HEK293 (cell line): ENCODE data around the gene HSFX3.
"Not testable (repeated sequence)": the region's sequence is repeated elsewhere in the genome, so short reads cannot be mapped to it uniquely, and the experiment has no call there.

Experiments
- CTCF ChIA-PET: fragments of 350-600 bp; formaldehyde crosslinking; extraction: SDS; loops from one replicate; lab custom pipeline; 2021; ENCODE audit warnings: antibody characterized with exemption; lab: Yijun Ruan, JAX
- POLR2A ChIA-PET: fragments of 300-600 bp; formaldehyde crosslinking; extraction: SDS; loops from one replicate; lab custom pipeline; 2020; ENCODE audit warnings: antibody characterized with exemption, inconsistent platforms; lab: Yijun Ruan, JAX
- H3K27ac ChIP-seq: fragments of 200-500 bp; sonication (Bioruptor generic); 2 replicates; pipeline ENCODE4 v1.5.1; 2014; ENCODE audit warnings: low read depth, low read length, control low read depth, inconsistent platforms; ENCODE audit errors: extremely low read depth
- H3K36me3 ChIP-seq, 2 experiments: fragments of 200-500 bp in 1 of 2; sonication (Bioruptor generic) in 1 of 2; 1 replicate in 1 of 2; 2 replicates in 1 of 2; pipeline ENCODE4 v1.5.1; 2014 to 2017; ENCODE audit warnings: inconsistent platforms in 2 of 2, low read length in 2 of 2; ENCODE audit not compliant: control insufficient read depth in 2 of 2, insufficient read depth in 1 of 2
- H3K4me1 ChIP-seq: fragments of 200-500 bp; sonication (Bioruptor generic); 2 replicates; pipeline ENCODE4 v1.5.1; 2014; ENCODE audit warnings: mild to moderate bottlenecking, low read length, inconsistent platforms; ENCODE audit not compliant: control insufficient read depth, insufficient read depth
- H3K4me3 ChIP-seq: 2 replicates; pipeline ENCODE4 v1.5.1; 2011; ENCODE audit warnings: low read depth, mild to moderate bottlenecking, control low read depth, low read length, moderate library complexity
- H3K9me3 ChIP-seq: fragments of 200-500 bp; sonication (Bioruptor generic); 2 replicates; pipeline ENCODE4 v1.5.1; 2014; ENCODE audit warnings: low read depth, low read length, inconsistent platforms; ENCODE audit not compliant: control insufficient read depth, insufficient read depth
- GLIS1 ChIP-seq: fragments of 450-650 bp; formaldehyde crosslinking; IDR thresholded peaks from 2 replicates; pipeline ENCODE4 v1.5.1; 2016; ENCODE audit warnings: missing biosample characterization, missing genetic modification characterization
- KLF1 ChIP-seq: fragments of 450-650 bp; formaldehyde crosslinking; IDR thresholded peaks from 2 replicates; pipeline ENCODE4 v1.5.1; 2016; ENCODE audit warnings: missing biosample characterization, missing genetic modification characterization
- SCRT2 ChIP-seq: fragments of 450-650 bp; formaldehyde crosslinking; IDR thresholded peaks from 2 replicates; pipeline ENCODE4 v1.5.1; 2016; ENCODE audit warnings: missing biosample characterization, missing genetic modification characterization
- ZNF140 ChIP-seq: fragments of 450-650 bp; formaldehyde crosslinking; IDR thresholded peaks from 2 replicates; pipeline ENCODE4 v1.5.1; 2016; ENCODE audit warnings: missing biosample characterization, missing genetic modification characterization
- ZNF311 ChIP-seq: fragments of 450-650 bp; formaldehyde crosslinking; IDR thresholded peaks from 2 replicates; pipeline ENCODE4 v1.5.1; 2017; ENCODE audit warnings: missing biosample characterization, missing genetic modification characterization, borderline replicate concordance
- TF ChIP-seq, protein P1 (sequence below): fragments of 450-650 bp; formaldehyde crosslinking; conservative IDR thresholded peaks from 2 replicates; pipeline ENCODE4 v1.5.1; 2016; ENCODE audit warnings: low read depth, missing biosample characterization, missing genetic modification characterization
- TF ChIP-seq, protein P2 (sequence below): fragments of 450-650 bp; formaldehyde crosslinking; IDR thresholded peaks from 2 replicates; pipeline ENCODE4 v1.5.1; 2016; ENCODE audit warnings: missing biosample characterization, missing genetic modification characterization, low read depth

HSFX3 gene

DNA sequence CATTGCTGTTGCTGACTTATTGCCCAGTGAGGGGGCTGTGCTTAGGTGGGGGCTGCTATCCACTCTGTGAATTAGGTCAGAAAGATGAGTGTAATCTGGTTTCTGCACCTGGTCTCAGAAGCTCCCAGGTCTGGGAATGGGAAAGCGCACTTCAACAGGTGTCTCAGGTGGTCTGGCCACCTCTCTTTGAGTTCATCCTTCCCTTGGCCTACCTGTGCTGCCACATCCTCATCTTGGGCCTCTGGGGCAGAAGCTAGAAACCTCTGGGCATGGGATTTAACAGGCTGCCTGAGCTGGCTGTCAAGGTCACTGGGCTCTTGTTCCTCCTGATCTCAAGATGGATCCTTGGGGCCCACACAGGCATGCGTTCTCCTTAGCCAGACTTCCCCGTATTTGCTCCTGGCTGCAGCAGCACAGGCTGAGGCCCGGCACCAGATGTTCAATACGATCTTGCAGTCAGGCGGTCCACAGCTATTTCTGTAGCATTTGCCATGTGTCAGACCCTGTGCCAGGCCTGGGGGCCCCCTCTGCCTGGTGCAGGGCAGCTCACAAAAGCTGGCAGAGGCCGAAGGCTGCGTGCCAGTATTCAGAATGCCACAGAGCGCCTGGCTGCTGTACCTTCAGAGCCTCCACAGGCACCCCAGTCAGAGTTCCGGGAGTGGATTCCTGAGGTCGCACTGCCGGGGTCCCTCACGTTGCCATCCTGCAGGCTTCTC, 23.2 kb downstream of the HSFX3 start:
- H3K27ac ChIP-seq, H3K4me1 ChIP-seq, H3K4me3 ChIP-seq, H3K9me3 ChIP-seq, POLR2A ChIA-PET: not testable (repeated sequence)
- TF ChIP-seq SCRT2 (tag by site-specific recombination) = peak; percentile 63
- TF ChIP-seq KLF1 (tag by site-specific recombination) = 0 out of 2 replicates have a peak, but pooled peaks have one; percentile 13
- H3K36me3 ChIP-seq = peaks cover 0 to 13% of the 10 kb centered on the region in 2 experiments; a peak in 2 of 3 replicates
- CTCF ChIA-PET = interaction anchor here (0.6 to 1.1 kb wide), 2 partner anchors 11 to 116 kb away, joined by 3 to 6 read pairs; no protein-coding TSS in a partner anchor

DNA sequence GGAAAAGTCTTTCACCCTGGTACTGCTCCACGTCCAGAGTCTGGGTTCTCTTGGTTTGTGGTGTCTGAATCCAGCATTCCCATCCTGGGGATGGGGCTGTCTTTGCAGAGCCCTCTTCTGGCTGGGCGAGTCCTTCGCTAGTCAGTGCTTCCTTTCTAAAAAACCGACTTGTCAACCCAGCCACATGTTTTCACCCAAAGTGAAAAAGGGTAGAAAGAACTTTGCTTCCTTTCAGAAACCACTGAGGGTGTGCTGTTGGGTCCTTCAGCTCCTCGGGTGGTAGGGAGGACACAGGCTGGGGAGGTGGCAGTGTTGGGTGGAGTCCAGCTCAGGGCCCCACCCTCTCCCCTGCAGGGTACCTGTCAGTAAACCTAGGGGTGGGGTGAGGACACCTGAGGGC, 23.8 kb downstream of the HSFX3 start:
- not testable (repeated sequence) for H3K27ac ChIP-seq, H3K36me3 ChIP-seq, H3K9me3 ChIP-seq, H3K4me3 ChIP-seq, H3K4me1 ChIP-seq
- POLR2A ChIA-PET = interaction anchor here (0.8 kb wide), 1 partner anchor 13 kb away, joined by 3 read pairs; no protein-coding TSS in a partner anchor
- CTCF ChIA-PET = interaction anchor here (0.6 to 1.1 kb wide), 2 partner anchors 10 to 117 kb away, joined by 3 to 6 read pairs; no protein-coding TSS in a partner anchor

DNA sequence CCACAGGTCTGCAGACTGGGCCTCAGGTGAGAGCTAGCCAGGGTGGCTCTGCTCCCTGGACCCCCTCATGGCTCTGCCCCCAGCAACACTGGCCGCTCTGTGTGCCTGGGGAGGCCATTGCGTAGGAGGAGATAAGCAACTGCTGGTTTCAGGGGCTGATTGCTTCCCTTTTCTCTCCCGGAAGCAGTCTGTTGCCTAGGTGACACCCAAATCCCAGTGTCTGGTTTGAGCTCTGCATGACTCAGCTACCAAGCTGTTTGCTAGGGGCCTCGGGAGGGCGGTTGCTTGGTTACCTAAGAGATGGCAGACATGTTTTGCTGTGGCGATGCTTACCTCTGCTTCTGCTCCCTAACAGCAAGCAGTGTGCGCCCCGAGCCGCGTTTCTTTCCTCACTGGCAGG, 24.3 kb downstream of the HSFX3 start:
- H3K4me3 ChIP-seq, H3K27ac ChIP-seq, H3K4me1 ChIP-seq, H3K36me3 ChIP-seq, CTCF ChIA-PET, H3K9me3 ChIP-seq: not testable (repeated sequence)
- TF ChIP-seq GLIS1 (tag by site-specific recombination) = peak; percentile 52
- TF ChIP-seq, protein P1, sequence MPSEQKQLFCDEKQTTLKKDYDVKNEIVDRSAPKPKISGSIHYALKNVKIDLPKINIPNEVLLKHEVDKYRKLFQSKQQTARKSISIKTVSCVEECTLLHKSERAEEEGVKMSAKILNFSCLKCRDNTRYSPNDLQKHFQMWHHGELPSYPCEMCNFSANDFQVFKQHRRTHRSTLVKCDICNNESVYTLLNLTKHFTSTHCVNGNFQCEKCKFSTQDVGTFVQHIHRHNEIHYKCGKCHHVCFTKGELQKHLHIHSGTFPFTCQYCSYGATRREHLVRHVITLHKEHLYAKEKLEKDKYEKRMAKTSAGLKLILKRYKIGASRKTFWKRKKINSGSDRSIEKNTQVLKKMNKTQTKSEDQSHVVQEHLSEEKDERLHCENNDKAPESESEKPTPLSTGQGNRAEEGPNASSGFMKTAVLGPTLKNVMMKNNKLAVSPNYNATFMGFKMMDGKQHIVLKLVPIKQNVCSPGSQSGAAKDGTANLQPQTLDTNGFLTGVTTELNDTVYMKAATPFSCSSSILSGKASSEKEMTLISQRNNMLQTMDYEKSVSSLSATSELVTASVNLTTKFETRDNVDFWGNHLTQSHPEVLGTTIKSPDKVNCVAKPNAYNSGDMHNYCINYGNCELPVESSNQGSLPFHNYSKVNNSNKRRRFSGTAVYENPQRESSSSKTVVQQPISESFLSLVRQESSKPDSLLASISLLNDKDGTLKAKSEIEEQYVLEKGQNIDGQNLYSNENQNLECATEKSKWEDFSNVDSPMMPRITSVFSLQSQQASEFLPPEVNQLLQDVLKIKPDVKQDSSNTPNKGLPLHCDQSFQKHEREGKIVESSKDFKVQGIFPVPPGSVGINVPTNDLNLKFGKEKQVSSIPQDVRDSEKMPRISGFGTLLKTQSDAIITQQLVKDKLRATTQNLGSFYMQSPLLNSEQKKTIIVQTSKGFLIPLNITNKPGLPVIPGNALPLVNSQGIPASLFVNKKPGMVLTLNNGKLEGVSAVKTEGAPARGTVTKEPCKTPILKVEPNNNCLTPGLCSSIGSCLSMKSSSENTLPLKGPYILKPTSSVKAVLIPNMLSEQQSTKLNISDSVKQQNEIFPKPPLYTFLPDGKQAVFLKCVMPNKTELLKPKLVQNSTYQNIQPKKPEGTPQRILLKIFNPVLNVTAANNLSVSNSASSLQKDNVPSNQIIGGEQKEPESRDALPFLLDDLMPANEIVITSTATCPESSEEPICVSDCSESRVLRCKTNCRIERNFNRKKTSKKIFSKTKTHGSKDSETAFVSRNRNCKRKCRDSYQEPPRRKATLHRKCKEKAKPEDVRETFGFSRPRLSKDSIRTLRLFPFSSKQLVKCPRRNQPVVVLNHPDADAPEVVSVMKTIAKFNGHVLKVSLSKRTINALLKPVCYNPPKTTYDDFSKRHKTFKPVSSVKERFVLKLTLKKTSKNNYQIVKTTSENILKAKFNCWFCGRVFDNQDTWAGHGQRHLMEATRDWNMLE (tag by site-specific recombination) = peak; percentile 43
- POLR2A ChIA-PET = interaction anchor here (0.8 kb wide), 1 partner anchor 14 kb away, joined by 3 read pairs; no protein-coding TSS in a partner anchor

DNA sequence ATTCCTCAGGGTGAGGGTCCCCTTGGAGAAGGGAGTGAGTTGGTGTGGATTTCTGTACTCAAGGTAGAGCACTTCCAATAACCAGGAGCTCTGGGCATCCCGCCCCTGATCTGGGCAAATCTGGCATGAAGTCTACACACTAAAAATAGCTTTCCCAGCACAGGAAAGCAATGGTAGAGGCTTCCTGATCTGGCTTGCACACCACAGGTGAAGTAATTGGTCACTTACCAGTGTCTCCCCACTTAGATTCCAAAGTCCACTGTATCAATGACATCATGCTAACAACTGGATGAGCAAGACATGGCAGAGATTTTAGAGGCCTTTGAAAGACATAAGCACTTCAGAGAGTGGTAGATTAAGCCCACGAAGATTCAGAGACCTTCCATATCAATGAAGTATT, 26.8 kb downstream of the HSFX3 start:
- Histone ChIP-seq H3K27ac (no peak overlapping the region), H3K4me3 (no peak overlapping the region), H3K4me1 (no peaks in the 10 kb centered on the region), H3K9me3 (no peaks in the 10 kb centered on the region), H3K36me3 (no peaks in the 10 kb centered on the region)
- TF ChIP-seq, protein P2, sequence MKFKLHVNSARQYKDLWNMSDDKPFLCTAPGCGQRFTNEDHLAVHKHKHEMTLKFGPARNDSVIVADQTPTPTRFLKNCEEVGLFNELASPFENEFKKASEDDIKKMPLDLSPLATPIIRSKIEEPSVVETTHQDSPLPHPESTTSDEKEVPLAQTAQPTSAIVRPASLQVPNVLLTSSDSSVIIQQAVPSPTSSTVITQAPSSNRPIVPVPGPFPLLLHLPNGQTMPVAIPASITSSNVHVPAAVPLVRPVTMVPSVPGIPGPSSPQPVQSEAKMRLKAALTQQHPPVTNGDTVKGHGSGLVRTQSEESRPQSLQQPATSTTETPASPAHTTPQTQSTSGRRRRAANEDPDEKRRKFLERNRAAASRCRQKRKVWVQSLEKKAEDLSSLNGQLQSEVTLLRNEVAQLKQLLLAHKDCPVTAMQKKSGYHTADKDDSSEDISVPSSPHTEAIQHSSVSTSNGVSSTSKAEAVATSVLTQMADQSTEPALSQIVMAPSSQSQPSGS = peak; percentile 40; the same call in 1 of the 2 replicates
- TF ChIP-seq ZNF311 (tag by site-specific recombination) = no peak
- TF ChIP-seq ZNF140 (tag by site-specific recombination) = no peak
- ChIA-PET POLR2A (interaction anchor here (0.9 kb wide), 1 partner anchor 18 kb away, joined by 3 read pairs; the partner anchor contains the start of gene EOLA1), CTCF (interaction anchor here (1.2 to 3.0 kb wide), 2 partner anchors 9 to 11 kb away, joined by 3 to 17 read pairs; no protein-coding TSS in a partner anchor)
